Endothelial cell of umbilical vein (primary cell): Measurements from ENCODE around the gene AKAP12. TPM values are rescaled to one million over a fixed set of nuclear protein-coding genes. Genes with fewer than 3 reads are reported as not detected.

Experiments
- BruUV-seq: library from RNA; stranded (reverse); fragments of 400-500 nt; replicated peaks from 2 replicates; lab custom pipeline; 2021; lab: Mats Ljungman, UMichigan
- CTCF ChIA-PET: fragments of 300-600, 350-600 bp; sonication (Branson Sonifier 250); formaldehyde crosslinking; loops from one replicate; lab custom pipeline; 2021; ENCODE audit warnings: antibody characterized with exemption, inconsistent platforms; lab: Charles Lee
- POLR2A ChIA-PET: fragments of 300-600, 350-600 bp; sonication (Branson Sonifier 250); formaldehyde crosslinking; loops from one replicate; lab custom pipeline; 2021; ENCODE audit warnings: antibody characterized with exemption, inconsistent platforms; lab: Charles Lee
- DNase-seq: peaks from one replicate; pipeline ENCODE4 v3.0.0-alpha.2; 2011; ENCODE audit warnings: low read depth, low spot score
- FAIRE-seq: peaks from 2 replicates; lab custom pipeline; 2011; peaks lifted over from hg19 to GRCh38; lab: Jason Lieb, UNC
- H2AFZ ChIP-seq: 2 replicates; pipeline ENCODE4 v1.6.0; 2012; ENCODE audit warnings: low read depth, low read length, control low read depth, inconsistent platforms
- H3K27ac ChIP-seq: 2 replicates; pipeline ENCODE4 v1.5.1; 2011; ENCODE audit warnings: low read depth, mild to moderate bottlenecking, control low read depth, low read length, moderate library complexity; ENCODE audit not compliant: insufficient read depth
- H3K27me3 ChIP-seq, 2 experiments: 2 replicates each; pipeline versions ENCODE4 v1.6.0 to v1.6.1; 2011; ENCODE audit warnings: low read length in 2 of 2, mixed read lengths in 1 of 2; ENCODE audit not compliant: control insufficient read depth in 2 of 2, insufficient read depth in 2 of 2
- H3K36me3 ChIP-seq, 2 experiments: 2 replicates in 1 of 2; 3 replicates in 1 of 2; pipeline ENCODE4 v1.5.1; 2011; ENCODE audit warnings: low read length in 2 of 2, mild to moderate bottlenecking in 1 of 2, moderate library complexity in 1 of 2; ENCODE audit not compliant: control insufficient read depth in 2 of 2, insufficient read depth in 2 of 2; ENCODE audit errors: extremely low read depth in 1 of 2
- H3K4me1 ChIP-seq: 3 replicates; pipeline ENCODE4 v1.5.1; 2011; ENCODE audit warnings: mild to moderate bottlenecking, low read length; ENCODE audit not compliant: control insufficient read depth, insufficient read depth; ENCODE audit errors: extremely low read depth
- H3K4me2 ChIP-seq: 2 replicates; pipeline ENCODE4 v1.6.1; 2011; ENCODE audit warnings: low read length, control low read depth, mixed read lengths; ENCODE audit not compliant: insufficient read depth
- H3K4me3 ChIP-seq, 3 experiments: fragments of 200-600 bp in 1 of 3; sonication (generic), shearing (Covaris generic) in 1 of 3; replicated peaks in 1 of 3; 2 replicates each; pipeline ENCODE4 v1.5.1; 2011 to 2016; ENCODE audit warnings: control low read depth in 3 of 3, low read length in 3 of 3, mild to moderate bottlenecking in 2 of 3, inconsistent platforms in 1 of 3, low read depth in 1 of 3, moderate library complexity in 1 of 3; ENCODE audit not compliant: insufficient read depth in 1 of 3
- H3K79me2 ChIP-seq: 2 replicates; pipeline ENCODE4 v1.6.0; 2012; ENCODE audit warnings: low read length, inconsistent platforms; ENCODE audit not compliant: control insufficient read depth, insufficient read depth
- H3K9ac ChIP-seq: replicated peaks from 2 replicates; pipeline ENCODE3; 2011; ENCODE audit warnings: low read length, control low read depth; ENCODE audit not compliant: insufficient read depth; ENCODE audit errors: extremely low read depth
- H3K9me1 ChIP-seq: replicated peaks from 3 replicates; pipeline ENCODE4 v1.6.0; 2011; ENCODE audit warnings: mild to moderate bottlenecking, low read length; ENCODE audit not compliant: control insufficient read depth, insufficient read depth; ENCODE audit errors: extremely low read depth
- H3K9me3 ChIP-seq: replicated peaks from 2 replicates; pipeline ENCODE4 v1.5.1; 2012; ENCODE audit warnings: low read length, inconsistent platforms; ENCODE audit not compliant: control insufficient read depth, insufficient read depth
- H4K20me1 ChIP-seq: replicated peaks from 2 replicates; pipeline ENCODE3; 2011; ENCODE audit warnings: mild to moderate bottlenecking, low read length; ENCODE audit not compliant: control insufficient read depth, insufficient read depth; ENCODE audit errors: extremely low read depth
- CTCF ChIP-seq, 2 donors: IDR thresholded peaks; 1 replicate in 1 of 2; 2 replicates in 1 of 2; pipeline ENCODE4 v1.5.1; 2011; ENCODE audit warnings: low read length in 2 of 2, mild to moderate bottlenecking in 2 of 2, moderate library complexity in 2 of 2, control low read depth in 1 of 2, inconsistent platforms in 1 of 2, low read depth in 1 of 2; ENCODE audit not compliant: insufficient read depth in 1 of 2; ENCODE audit errors: extremely low read depth in 1 of 2
- EZH2 ChIP-seq: IDR thresholded peaks from 2 replicates; pipeline ENCODE4 v1.6.1; 2012; ENCODE audit warnings: borderline replicate concordance, low read depth, mild to moderate bottlenecking, moderate library complexity, low read length, inconsistent platforms; ENCODE audit not compliant: severe bottlenecking
- FOS ChIP-seq: IDR thresholded peaks from 2 replicates; pipeline ENCODE4 v1.6.1; 2011; ENCODE audit warnings: mild to moderate bottlenecking, low read length, moderate library complexity, borderline replicate concordance; ENCODE audit not compliant: insufficient read depth
- GATA2 ChIP-seq: IDR thresholded peaks from 2 replicates; pipeline ENCODE4 v1.7.0; 2011; ENCODE audit warnings: low read depth, mild to moderate bottlenecking, moderate library complexity, mixed read lengths, low read length; ENCODE audit not compliant: insufficient read length, insufficient read depth
- JUN ChIP-seq: IDR thresholded peaks from 2 replicates; pipeline ENCODE4 v1.6.1; 2011; ENCODE audit warnings: borderline replicate concordance, low read depth; ENCODE audit not compliant: insufficient read length, insufficient read depth
- MAX ChIP-seq: IDR thresholded peaks from 2 replicates; pipeline ENCODE4 v1.6.1; 2011; ENCODE audit not compliant: insufficient read depth, insufficient read length
- MYC ChIP-seq: IDR thresholded peaks from one replicate; pipeline ENCODE4 v1.6.1; 2011; ENCODE audit warnings: mild to moderate bottlenecking, low read depth, low read length
- POLR2A ChIP-seq: IDR thresholded peaks from 2 replicates; pipeline ENCODE4 v1.6.1; 2012; ENCODE audit warnings: low read depth, mild to moderate bottlenecking, control low read depth, low read length
- POLR2AphosphoS5 ChIP-seq: IDR thresholded peaks from 2 replicates; pipeline ENCODE4 v1.6.1; 2012; ENCODE audit warnings: low read depth, mild to moderate bottlenecking, control low read depth, low read length, moderate library complexity; ENCODE audit not compliant: insufficient read depth
- dilution Hi-C: fragments of 300-500 bp; cut with MboI; formaldehyde crosslinking; loops from one replicate; pipeline ENCODE4 v1.15.0; 2019; ENCODE audit warnings: low sequenced_read_pairs; ENCODE audit not compliant: extremely low pct_ligation_motif_present
- intact Hi-C: fragments of 100-400 bp; cut with micrococcal nuclease; formaldehyde crosslinking; loops from one replicate; pipeline ENCODE4 v1.10.0; 2022
- polyA plus RNA-seq, 4 experiments: library from polyadenylated mRNA; depleted of rRNA in 3 of 4; stranded (reverse) in 3 of 4; unstranded in 1 of 4; fragments of >200 nt; gene quantifications; 2 replicates each; pipeline versions ENCODE4 v1.2.1 to v1.2.3, GENCODE V29; 2011 to 2012; ENCODE audit warnings: missing spikeins in 1 of 4
- total RNA-seq: library from RNA; stranded (reverse); gene quantifications from 2 replicates; pipeline ENCODE4 v1.2.3, GENCODE V29; 2021

AKAP12 gene
- total and polyA plus RNA-seq, 2 donors (not counting 3 experiments of a cell fraction or from before 2014, with no cell fraction given): 46.9 to 340 TPM

- H3K4me1 ChIP-seq: peaks cover 30% of the 10 kb centered on the region
- peak overlapping the region in 1 of 3 experiments; percentile 91 for H3K4me3 ChIP-seq
- H3K9me3 ChIP-seq: no peaks in the 10 kb centered on the region
- no peak for TF ChIP-seq MYC
- no peak for TF ChIP-seq GATA2
- no peak for TF ChIP-seq MAX
- no peak for TF ChIP-seq EZH2
- TF ChIP-seq POLR2A: no peak
- no peak for TF ChIP-seq CTCF (IDR thresholded peaks at IDR 0.05; ENCODE audit: extremely low read depth in 1 of 2, insufficient read depth in 1 of 2, low read depth in 1 of 2, low read length in 2 of 2)
- no peak for TF ChIP-seq FOS
- no peak for TF ChIP-seq JUN
- no peak for TF ChIP-seq POLR2AphosphoS5
- no peak for DNase-seq
- no TSS peak for BruUV-seq
- H3K9ac ChIP-seq: no peak overlapping the region
- H3K9me1 ChIP-seq: no peaks in the 10 kb centered on the region
- no peaks in the 10 kb centered on the region for H3K27me3 ChIP-seq
- H3K4me2 ChIP-seq: peak overlapping the region; percentile 85
- no peak for FAIRE-seq
- H4K20me1 ChIP-seq: no peaks in the 10 kb centered on the region
- ChIA-PET POLR2A (no interaction called here), CTCF (no interaction called here)
- H3K36me3 ChIP-seq: no peaks in the 10 kb centered on the region
- intact Hi-C loops (no loop called here), dilution Hi-C loops (no loop called here)
- H3K27ac ChIP-seq: no peak overlapping the region
- peaks cover 73% of the 10 kb centered on the region for H3K79me2 ChIP-seq
- no peak overlapping the region for H2AFZ ChIP-seq
Measured at GRCh38 chr6:151243481-151243880, 3.7 kb downstream of the AKAP12 start.
